DOHH2 (cell line): Measurements from ENCODE around the gene PADI4.
"Not testable (repeated sequence)": the region's sequence is repeated elsewhere in the genome, so short reads cannot be mapped to it uniquely, and the experiment has no call there.

Experiments
- H3F3A ChIP-seq: fragments of 200-600 bp; sonication (generic), shearing (Covaris generic); 2 replicates; pipeline ENCODE4 v1.6.0; 2016; ENCODE audit warnings: antibody characterized with exemption, mild to moderate bottlenecking; ENCODE audit not compliant: control insufficient read depth, insufficient read depth
- H3K27ac ChIP-seq: fragments of 200-600 bp; sonication (generic); 2 replicates; pipeline ENCODE4 v1.5.1; 2014; ENCODE audit warnings: low read depth, mild to moderate bottlenecking, low read length, moderate library complexity
- H3K27me3 ChIP-seq: fragments of 200-600 bp; sonication (generic); 2 replicates; pipeline ENCODE4 v1.6.1; 2014; ENCODE audit warnings: mild to moderate bottlenecking, low read length, mixed read lengths; ENCODE audit not compliant: control insufficient read depth
- H3K36me3 ChIP-seq: fragments of 200-600 bp; sonication (generic); 2 replicates; pipeline ENCODE4 v1.6.1; 2014; ENCODE audit warnings: mild to moderate bottlenecking, low read length, moderate library complexity, mixed read lengths; ENCODE audit not compliant: control insufficient read depth
- H3K4me1 ChIP-seq: fragments of 200-600 bp; sonication (generic); 2 replicates; pipeline ENCODE4 v1.6.1; 2014; ENCODE audit warnings: mild to moderate bottlenecking, low read length, mixed read lengths; ENCODE audit not compliant: control insufficient read depth
- H3K4me2 ChIP-seq: fragments of 200-600 bp; sonication (generic); 2 replicates; pipeline ENCODE4 v1.6.0; 2014; ENCODE audit warnings: mild to moderate bottlenecking, low read length, moderate library complexity
- H3K4me3 ChIP-seq: fragments of 200-600 bp; sonication (generic); 2 replicates; pipeline ENCODE4 v1.5.1; 2014; ENCODE audit warnings: mild to moderate bottlenecking, low read length, mixed read lengths
- H3K79me2 ChIP-seq: fragments of 200-600 bp; sonication (generic); 2 replicates; pipeline ENCODE4 v1.6.1; 2014; ENCODE audit warnings: mild to moderate bottlenecking, low read length, mixed read lengths; ENCODE audit not compliant: control insufficient read depth
- H3K9me2 ChIP-seq: fragments of 200-600 bp; sonication (generic); replicated peaks from 2 replicates; pipeline ENCODE4 v1.6.1; 2014; ENCODE audit warnings: mild to moderate bottlenecking, low read length, mixed read lengths; ENCODE audit not compliant: control insufficient read depth
- H3K9me3 ChIP-seq: fragments of 200-600 bp; sonication (generic); 2 replicates; pipeline ENCODE4 v1.6.1; 2014; ENCODE audit warnings: antibody characterized with exemption, low read length, mixed read lengths; ENCODE audit not compliant: control insufficient read depth, insufficient read depth
- H4K20me1 ChIP-seq: fragments of 200-600 bp; sonication (generic); 2 replicates; pipeline ENCODE4 v1.6.0; 2014; ENCODE audit warnings: low read depth, mild to moderate bottlenecking, antibody characterized with exemption, low read length, moderate library complexity; ENCODE audit not compliant: control insufficient read depth, insufficient read depth
- CTCF ChIP-seq: fragments of 200-600 bp; sonication (generic); IDR thresholded peaks from one replicate; pipeline ENCODE4 v1.5.1; 2014; ENCODE audit warnings: antibody characterized with exemption, mild to moderate bottlenecking, low read depth, low read length; ENCODE audit not compliant: poor library complexity, severe bottlenecking
- EZH2phosphoT487 ChIP-seq: fragments of 200-600 bp; sonication (generic); IDR thresholded peaks from 2 replicates; pipeline ENCODE4 v1.6.1; 2017; ENCODE audit warnings: borderline replicate concordance, mild to moderate bottlenecking, antibody characterized with exemption, low read length, moderate library complexity, mixed read lengths

Gene PADI4

GRCh38 chr1:17319561-17320350 is 11.8 kb downstream of the PADI4 start:
- no peak for TF ChIP-seq EZH2phosphoT487
- TF ChIP-seq CTCF = no peak
- H3F3A ChIP-seq = no peaks in the 10 kb centered on the region
- no peaks in the 10 kb centered on the region for H3K4me1 ChIP-seq
- H3K9me3 ChIP-seq = no peaks in the 10 kb centered on the region
- no peak overlapping the region for H3K27ac ChIP-seq
- H3K36me3 ChIP-seq = no peaks in the 10 kb centered on the region
- H3K27me3 ChIP-seq = peaks cover 3% of the 10 kb centered on the region; the same call in 1 of the 2 replicates
- H3K4me2 ChIP-seq = no peak overlapping the region
- no peaks in the 10 kb centered on the region for H4K20me1 ChIP-seq
- H3K4me3 ChIP-seq = no peak overlapping the region
- no peaks in the 10 kb centered on the region for H3K79me2 ChIP-seq
- H3K9me2 ChIP-seq = no peaks in the 10 kb centered on the region

GRCh38 chr1:17321857-17322390 is 13.9 kb downstream of the PADI4 start:
- not testable (repeated sequence) for H3K4me1 ChIP-seq, H4K20me1 ChIP-seq, H3K27ac ChIP-seq, H3K9me3 ChIP-seq, H3K27me3 ChIP-seq, H3K36me3 ChIP-seq, H3F3A ChIP-seq, H3K4me2 ChIP-seq, H3K79me2 ChIP-seq, H3K4me3 ChIP-seq, H3K9me2 ChIP-seq

GRCh38 chr1:17328855-17329254 is 20.9 kb downstream of the PADI4 start:
- Histone ChIP-seq H3K9me3 (no peaks in the 10 kb centered on the region), H3K4me2 (no peak overlapping the region), H3K27ac (no peak overlapping the region), H3K27me3 (peaks cover 3% of the 10 kb centered on the region; the same call in 1 of the 2 replicates), H3K36me3 (no peaks in the 10 kb centered on the region), H4K20me1 (no peaks in the 10 kb centered on the region), H3K4me3 (no peak overlapping the region), H3K9me2 (no peaks in the 10 kb centered on the region), H3F3A (no peaks in the 10 kb centered on the region), H3K79me2 (no peaks in the 10 kb centered on the region), H3K4me1 (no peaks in the 10 kb centered on the region)
- no peak for TF ChIP-seq EZH2phosphoT487
- TF ChIP-seq CTCF = no peak

- H3K36me3 ChIP-seq = no peaks in the 10 kb centered on the region
- no peaks in the 10 kb centered on the region for H3K9me2 ChIP-seq
- H3K4me3 ChIP-seq = no peak overlapping the region
- H4K20me1 ChIP-seq = no peaks in the 10 kb centered on the region
- no peaks in the 10 kb centered on the region for H3K9me3 ChIP-seq
- H3K4me1 ChIP-seq = no peaks in the 10 kb centered on the region
- TF ChIP-seq EZH2phosphoT487 (no peak), CTCF (no peak)
- H3K27ac ChIP-seq = no peak overlapping the region
- H3K27me3 ChIP-seq = peaks cover 3% of the 10 kb centered on the region; the same call in 1 of the 2 replicates
- no peaks in the 10 kb centered on the region for H3F3A ChIP-seq
- H3K4me2 ChIP-seq = no peak overlapping the region
- H3K79me2 ChIP-seq = no peaks in the 10 kb centered on the region
These were observed 21.6 kb downstream of the PADI4 start for GRCh38 chr1:17329610-17330009.
